ENCODE measurements around the gene SYMPK.
A peak's percentile ranks its signal among the peaks of the same experiment; 100 is the strongest.
"Not testable (repeated sequence)": the region's sequence is repeated elsewhere in the genome, so short reads cannot be mapped to it uniquely, and the experiment has no call there.

SYMPK gene

DNA sequence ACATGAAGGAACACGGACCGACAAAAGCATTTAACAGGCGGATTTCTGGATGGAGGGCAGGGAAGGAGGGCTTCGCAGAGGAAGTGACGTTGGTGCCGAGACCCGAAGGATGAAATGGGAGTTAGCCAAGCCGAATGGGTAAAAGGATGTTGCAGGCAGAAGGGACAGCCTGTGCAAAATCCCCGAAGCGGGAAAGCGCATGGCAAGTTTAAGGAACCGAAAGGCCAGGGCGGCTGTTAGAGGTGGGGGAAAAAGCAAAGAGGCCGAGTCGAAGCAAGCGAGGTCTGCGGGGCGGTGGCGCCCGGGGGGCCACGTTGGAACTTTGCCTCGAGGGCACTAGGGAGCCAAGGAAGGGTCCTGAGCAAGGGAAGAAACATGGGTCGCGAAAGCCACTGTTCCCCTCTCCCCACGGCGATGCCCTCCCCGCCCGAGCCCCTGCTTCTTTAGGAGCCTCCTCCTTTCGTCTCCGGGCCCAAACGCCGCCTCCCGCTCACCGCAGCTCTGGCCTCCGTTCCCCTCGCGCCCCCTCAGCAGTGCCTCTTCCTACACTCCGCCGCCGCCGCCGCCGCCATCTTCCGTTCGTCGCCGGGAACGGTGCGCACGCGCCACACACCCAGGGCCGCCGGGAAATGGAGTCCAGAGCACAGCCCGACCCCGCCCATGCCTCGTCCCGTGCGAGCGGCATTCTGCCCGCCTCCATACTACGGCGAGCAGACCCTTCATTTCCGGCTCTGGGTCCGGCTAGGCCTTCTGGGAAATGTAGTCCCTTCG is at the start of gene SYMPK:
Gene SYMPK (minus strand): TSS at position 584 of the 771 bp plus-strand sequence. CDS start 8,652 bp downstream, outside the sequence.
- peak; percentile 96 to 97 for DNase-seq (ENCODE audit: low read depth in 2 of 2)

DNA sequence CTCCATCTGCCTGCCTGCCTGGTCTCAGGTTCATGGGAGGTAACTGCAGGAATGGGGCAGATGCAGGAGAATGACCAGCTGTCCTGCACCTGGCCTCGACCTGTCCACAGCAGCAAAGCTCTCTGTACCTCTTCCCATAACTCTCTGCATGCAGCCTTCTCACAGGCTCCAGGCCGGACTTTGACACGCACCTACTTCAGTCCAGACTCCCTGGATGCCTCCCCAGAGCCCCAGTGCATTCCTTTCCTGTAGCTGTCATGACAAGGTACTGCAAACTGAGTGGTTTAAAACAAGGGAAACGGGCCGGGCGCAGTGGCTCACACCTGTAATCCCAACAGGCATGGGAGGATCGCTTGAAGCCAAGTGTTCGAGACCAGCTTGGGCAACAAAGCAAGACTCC is 48.3 kb upstream of the SYMPK start:
- DNase-seq (ENCODE audit: low read depth in 2 of 2) = no peak

DNA sequence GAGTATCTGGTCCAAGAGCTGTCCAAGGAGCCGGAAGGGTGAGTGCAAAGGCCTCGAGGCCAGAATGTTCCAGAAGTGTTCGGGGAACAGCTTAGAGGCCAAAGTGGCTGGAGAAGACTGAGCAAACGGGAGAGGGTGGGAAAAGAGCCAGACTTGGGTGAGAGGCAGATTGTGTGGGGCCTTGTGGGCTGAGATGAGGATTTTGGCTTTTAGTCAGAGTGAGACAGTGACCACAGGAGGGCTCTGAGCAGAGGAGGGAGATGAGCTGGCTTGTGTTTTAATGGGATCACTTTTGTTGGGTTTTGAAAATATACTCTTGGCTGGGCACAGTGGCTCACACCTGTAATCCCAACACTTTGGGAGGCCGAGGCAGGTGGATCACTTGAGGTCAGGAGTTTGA is 46.0 kb upstream of the SYMPK start:
- no peak for DNase-seq (ENCODE audit: low read depth in 2 of 2)

DNA sequence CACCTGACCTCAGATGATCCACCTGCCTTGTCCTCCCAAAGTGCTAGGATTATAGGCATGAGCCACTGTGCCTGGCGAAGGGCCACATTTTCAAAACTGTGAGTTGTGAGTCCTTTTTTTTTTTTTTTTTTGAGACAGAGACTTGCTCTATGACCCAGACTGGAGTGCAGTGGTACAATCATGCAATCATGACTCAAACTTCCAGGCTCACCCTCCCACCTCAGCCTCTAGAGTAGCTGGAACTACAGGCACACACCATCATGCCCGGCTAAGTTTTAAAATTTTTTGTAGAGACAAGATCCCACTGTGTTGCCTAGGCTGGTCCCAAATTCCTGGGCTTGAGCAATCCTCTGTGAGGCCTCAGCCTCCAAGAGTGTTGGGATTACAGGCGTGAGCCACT is 43.3 kb upstream of the SYMPK start:
- no peak for DNase-seq (ENCODE audit: low read depth in 2 of 2)

DNA sequence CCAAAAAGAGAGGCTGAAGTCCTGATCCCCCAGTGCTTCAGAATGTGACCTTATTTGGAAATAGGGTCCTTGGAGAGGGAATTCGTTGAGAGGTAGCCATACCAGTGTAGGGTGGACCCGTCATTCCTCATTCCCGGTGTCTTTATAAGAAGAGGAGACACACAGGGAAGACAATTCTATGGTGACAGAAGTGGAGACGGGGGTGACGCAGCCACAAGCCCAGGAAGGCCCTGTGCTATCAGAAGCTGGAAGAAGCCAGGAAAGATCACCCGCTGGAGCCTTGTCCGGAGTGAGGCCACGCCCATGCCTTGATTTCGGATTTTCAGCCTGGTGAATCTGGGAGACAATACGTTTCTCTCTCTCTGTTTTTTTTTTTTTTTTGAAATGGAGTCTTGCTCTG is 42.1 kb upstream of the SYMPK start:
- no peak for DNase-seq (ENCODE audit: low read depth in 2 of 2)

DNA sequence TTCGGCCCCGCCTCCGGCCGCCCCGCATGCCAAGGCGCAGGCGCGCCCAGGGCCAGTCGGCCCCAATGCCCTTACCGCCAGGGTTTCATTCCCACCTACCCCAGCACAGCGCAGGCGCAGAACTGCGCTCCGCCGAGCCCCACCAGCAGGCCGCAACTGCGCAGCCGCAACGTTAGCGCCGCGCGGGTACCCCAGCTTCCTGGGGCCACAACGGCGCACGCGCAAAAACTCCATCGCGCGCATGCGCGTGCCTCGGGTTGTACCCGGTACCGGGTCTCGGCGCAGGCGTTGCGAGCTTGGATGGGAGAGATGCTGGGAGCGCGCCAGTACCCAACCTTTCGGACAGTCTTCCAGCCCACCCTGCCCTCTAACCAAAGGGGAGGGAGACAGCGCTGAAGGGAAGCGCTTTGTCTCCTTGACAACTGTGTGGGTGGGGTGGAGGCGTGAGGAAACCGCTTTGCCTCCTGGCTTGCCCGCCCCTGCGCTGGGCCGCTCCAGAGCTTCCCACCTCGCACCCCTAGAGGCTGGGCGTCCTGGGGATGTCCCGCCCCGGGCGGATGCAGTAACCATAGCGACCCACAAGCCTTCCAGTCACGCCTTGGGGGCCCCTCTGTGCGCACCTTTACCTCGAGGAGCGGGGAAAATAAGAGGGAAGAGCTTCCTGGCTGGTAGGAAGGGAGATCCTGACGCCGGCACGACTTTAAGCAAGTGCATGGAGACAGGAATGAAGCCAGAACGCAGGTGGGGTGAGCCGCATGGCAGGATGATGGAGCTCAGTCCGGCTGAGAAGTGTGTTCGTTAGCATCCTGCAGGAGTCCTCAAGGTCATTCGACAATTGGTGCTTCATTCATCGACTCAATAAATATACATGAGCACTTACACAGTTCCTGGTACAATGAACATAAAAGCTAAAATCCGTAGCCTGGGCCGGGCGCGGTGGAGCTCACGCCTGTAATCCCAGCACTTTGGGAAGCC is 40.0 kb upstream of the SYMPK start:
- peak; percentile 100 for DNase-seq (ENCODE audit: low read depth in 2 of 2)

DNA sequence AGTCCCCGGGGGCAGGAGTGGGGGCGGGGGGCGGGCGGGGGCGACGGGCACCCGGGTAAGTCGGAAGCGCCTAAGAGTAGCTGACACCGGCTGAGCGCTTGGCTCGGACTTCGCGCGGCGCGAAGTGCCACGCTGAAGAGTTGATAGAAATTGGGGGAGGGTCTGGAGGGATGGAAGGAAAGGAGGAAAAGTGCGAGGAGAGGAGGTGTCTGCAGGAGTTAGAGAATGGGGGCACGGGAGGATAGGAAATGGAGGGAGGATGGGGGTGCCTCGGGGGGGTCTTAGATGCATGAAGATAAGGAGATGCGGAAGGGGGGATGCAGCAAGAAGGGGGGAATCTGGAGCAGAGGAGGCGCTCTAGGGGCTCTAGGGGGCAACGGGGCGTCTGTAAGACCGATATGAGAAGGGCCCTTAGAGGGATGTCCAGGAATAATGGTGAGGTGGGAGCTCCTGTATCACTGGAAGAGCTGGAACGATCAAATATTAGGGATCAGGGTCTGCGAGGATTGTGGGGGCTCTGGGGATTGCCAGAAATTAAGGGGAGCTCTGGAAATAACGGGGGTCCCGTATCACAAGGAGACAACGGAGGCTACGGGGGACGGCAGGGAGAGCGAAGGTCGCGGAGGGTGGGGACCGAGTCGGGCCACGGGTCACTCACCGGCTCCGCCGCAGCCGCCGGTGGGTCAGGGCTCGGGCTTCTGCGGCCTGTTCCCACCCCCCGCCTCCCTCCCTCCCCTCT is 39.1 kb upstream of the SYMPK start, which contains the start of gene MYPOP:
Gene MYPOP (minus strand): TSS at position 702 of the 739 bp plus-strand sequence. CDS start 840 bp downstream, outside the sequence.
- no peak for DNase-seq (ENCODE audit: low read depth in 2 of 2)

DNA sequence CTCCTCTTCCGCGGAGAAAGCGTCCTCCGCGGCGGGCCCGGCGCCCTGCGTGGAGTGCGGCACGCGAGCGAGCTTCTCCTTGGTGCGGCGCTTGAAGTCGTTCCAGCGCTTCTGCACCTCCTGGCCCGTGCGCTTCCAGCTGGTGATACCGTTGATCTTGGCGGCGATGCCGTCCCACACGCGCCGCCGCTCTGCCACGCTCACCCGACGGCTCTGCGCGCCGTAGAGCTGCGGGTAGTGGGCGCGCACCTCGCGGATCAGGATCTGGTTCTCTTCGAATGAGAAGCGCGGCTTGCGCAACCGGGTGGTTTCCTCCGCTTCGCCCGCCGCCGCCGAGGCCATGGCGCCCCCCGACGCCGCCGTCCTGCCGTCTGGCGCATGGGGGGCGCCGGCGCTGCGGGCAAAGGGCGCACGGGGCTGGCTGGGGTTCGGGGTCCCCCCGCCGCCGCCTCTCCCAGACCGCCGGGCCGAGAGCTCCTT is 38.5 kb upstream of the SYMPK start:
- DNase-seq (ENCODE audit: low read depth in 2 of 2) = peak in 1 of 2 donors; percentile 22

DNA sequence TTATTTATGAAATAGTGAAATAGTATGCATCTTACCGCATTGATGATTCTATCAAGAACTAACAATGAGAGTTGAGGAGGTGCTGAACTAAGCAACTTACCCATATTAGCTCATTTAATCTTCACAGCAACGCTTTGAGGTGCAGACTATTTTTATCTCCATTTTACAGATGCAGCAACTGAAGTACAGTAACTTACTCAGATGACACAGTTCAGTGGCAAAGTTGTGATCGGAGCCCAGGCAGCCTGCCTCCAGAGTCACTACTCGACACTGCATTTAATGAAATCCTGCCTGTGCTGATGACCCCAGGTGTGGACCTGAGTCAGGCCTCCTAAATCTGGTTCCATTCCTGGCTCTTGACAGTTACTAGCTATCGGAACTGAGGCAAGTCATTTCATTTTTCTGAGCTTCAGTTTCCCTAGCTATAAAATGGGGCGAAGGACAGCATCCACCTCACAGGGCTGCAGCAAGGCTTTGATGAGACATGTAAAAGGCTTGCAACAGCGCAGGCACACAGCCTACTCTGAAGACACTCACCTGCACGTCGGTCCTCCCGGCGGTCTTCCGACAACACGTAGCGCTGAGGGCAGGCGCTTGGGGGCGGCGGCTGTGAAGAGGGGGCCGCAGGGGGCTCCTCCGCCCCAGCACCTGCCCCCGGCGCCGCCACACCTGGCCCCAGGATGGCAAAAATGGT is 37.9 kb upstream of the SYMPK start:
- no peak for DNase-seq (ENCODE audit: low read depth in 2 of 2)

DNA sequence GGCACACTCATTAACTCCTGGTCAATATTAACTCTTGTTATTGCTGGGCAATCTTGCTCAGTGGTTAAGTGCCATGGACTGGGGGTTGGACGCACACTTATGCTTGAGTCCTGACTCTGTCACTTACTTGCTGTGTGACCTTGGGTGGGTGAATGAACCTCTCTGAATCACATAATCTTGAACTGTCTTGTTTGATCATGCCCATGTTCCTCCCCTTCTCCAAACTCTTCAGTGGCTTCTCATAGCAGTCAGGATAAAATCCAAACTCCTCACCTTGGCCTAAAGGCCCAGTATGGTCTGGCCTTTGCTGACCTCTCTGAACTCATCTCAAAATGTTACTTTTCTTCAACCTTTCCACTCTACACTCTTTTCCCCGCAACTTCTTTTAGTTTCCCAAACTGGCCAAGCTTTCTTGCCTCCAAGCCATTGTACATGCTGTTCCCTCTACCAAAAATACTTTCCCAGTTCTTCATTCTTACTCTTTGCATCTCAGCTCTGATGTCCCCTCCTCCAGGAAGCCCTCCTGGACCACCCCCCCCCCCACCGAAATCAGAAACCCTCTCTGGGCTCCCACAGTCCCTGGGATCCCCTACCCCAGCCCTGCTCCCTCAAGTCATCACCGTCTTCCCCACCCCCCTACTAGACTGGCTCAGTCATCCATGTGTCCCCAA is 37.1 kb upstream of the SYMPK start:
- no peak for DNase-seq (ENCODE audit: low read depth in 2 of 2)

DNA sequence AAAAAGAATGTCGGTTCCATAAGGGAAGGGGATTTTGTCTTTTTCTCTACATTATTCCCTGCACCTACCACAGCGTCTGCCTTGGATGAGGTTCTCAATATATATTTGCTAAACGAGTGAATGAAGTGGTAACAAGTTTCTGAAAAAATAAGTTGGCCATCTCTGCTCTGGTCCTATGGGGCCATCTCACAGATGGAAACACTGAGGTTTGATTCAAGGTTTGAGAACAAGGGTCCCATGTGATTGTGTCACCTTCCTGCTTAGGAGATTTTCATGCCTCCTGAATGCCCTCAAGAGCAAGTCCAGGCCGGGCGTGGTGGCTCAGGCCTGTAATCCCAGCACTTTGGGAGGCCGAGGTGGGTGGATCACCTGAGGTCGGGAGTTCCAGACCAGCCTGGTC is 36.3 kb upstream of the SYMPK start:
- no peak for DNase-seq (ENCODE audit: low read depth in 2 of 2)

DNA sequence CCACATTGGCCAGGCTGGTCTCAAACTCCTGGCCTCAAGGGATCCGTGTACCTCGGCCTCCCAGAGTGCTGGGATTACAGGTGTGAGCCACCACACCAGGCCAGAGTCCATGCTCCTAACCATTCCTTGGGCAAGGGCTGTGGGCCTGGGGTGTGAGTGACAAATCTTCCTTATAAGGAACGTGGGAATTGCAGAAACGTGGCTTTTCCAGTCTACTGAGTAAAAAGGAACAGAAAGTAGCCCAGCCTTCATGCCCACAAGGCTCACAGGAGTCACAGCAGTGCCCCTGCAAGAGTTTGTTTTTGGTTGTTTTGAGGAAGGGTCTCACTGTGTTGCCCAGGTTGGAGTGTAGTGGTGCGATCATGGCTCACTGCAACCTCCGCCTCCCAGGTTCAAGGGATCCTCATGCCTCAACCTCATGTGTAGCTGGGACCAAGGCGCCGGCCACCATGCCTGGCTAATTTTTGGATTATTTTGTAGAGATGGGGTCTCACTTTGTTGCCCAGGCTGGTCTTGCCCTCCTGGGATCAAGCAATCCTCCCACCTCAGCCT is 34.4 kb upstream of the SYMPK start:
- no peak for DNase-seq (ENCODE audit: low read depth in 2 of 2)

DNA sequence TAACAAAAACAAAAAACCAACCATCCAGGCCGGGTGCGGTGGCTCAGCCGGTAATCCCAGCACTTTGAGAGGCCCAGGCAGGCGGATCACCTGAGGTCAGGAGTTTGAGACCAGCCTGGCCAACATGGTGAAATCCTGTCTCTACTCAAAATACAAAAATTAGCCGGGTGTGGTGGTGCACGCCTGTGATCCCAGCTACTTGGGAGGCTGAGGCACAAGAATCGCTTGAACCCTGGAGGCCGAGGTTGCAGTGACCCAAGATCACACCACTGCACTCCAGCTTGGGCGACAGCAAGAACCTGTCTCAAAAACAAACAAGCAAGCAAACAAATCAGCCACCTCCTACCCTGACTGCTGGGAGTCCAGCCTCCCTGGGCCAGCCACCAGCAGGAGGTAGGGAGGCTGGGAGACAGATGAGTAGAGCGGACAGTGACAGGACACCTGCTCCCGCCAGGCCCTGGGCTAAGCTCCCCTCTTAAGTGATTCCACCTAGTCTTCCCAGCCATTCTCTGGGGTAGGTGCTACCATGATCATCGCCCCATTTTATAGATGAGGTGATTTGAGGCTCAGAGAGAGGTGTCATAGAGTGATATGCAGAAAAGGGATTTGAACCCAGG is 33.1 kb upstream of the SYMPK start:
- not testable (repeated sequence) for DNase-seq (ENCODE audit: low read depth in 2 of 2)

DNA sequence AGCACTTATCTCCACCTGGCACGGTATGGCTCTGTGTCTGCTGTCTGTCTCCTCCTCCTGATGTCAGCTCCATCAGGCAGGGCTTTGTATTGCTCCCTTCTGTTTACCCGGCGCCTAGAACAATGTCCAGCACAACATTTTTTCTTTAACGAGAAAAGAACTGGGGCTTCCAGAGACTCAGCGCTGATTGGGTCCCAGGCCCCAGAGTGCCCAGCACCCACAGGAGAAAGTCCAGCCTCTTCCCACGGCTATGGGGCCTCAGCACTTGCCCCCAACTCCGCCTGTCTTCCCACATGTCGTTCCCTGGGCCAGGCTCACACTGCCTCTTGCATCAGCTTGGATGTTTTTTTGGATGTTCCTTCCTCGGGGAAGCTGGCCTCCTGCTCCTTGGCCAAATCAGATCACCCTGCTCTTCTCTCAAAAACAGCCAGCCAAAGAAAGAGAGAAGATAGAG is 32.6 kb upstream of the SYMPK start:
- DNase-seq (ENCODE audit: low read depth in 2 of 2) = no peak

DNA sequence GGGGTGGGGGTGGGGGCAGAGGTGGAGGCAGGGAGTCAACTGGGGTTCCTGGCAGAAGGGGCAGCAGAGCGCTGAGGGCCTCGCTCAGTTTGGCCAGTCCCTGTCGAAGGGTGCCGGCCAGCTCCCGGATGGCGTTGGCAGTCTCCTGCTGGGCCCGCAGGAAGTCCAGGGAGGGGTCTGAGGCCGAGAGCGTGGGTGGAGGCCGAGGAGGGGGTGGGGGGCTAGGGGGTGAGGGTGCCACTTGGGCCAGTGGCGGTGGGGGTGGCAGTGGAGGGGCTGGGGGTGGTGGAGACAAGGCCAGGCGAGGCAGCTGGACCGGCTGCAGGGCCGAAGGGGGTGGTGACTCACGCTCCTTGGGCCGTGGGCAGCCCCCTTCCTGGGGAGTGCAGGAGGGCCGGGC is 27.9 kb upstream of the SYMPK start:
- no peak for DNase-seq (ENCODE audit: low read depth in 2 of 2)

DNA sequence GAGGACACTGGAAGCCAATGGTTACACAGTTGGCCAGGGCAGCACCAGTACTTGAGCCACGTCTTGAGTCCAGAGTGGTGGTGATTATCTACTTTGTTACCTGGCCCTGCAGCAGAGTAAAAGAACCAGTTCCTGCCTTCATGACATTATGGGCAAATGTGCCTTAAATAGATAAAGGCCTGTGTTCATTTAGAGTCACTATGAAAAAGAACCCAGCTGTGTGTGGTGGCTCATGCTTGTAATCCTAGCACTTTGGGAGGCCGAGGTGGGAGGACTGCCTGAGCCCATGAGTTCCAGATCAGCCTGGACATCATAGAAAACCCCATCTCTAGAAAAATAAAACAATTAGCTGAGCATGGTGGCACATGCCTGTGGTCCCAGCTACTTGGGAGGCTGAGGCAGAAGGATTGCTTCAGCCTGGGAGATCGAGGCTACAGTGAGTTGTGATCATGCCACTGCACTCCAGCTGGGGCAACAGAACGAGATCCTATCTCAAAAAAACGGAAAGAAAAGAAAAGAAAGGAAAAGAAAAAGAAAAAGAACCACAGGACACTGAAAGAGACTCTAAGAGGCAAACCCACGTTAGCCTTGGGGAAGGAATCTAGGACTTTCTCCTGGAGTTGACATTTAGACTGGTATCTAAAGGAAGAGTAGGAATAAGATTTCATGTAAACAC is 26.4 kb upstream of the SYMPK start:
- no peak for DNase-seq (ENCODE audit: low read depth in 2 of 2)

DNA sequence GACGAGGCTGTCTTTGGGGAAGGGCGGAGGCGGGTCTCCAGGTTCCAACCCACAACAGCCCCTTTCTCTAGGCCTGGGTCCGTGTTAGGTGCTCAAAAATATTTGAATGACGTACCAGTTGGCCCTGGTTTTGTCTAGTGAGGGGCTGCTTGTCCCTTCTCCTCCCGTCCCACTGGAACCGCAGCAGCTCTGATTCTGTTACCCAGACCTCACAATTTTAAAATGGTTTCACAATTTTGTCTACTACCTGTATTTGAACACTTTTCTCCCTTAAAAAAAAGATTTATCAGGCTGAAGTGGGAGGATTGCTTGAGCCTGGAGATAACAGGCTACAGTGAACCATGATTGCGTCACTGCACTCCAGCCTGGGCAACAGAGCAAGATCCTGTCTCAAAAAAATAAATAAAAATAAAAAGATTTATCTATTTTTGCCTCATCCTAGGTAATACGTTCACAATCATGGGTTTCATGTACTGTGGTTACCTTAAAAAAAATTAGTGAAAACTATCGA is 24.3 kb upstream of the SYMPK start:
- no peak for DNase-seq (ENCODE audit: low read depth in 2 of 2)

DNA sequence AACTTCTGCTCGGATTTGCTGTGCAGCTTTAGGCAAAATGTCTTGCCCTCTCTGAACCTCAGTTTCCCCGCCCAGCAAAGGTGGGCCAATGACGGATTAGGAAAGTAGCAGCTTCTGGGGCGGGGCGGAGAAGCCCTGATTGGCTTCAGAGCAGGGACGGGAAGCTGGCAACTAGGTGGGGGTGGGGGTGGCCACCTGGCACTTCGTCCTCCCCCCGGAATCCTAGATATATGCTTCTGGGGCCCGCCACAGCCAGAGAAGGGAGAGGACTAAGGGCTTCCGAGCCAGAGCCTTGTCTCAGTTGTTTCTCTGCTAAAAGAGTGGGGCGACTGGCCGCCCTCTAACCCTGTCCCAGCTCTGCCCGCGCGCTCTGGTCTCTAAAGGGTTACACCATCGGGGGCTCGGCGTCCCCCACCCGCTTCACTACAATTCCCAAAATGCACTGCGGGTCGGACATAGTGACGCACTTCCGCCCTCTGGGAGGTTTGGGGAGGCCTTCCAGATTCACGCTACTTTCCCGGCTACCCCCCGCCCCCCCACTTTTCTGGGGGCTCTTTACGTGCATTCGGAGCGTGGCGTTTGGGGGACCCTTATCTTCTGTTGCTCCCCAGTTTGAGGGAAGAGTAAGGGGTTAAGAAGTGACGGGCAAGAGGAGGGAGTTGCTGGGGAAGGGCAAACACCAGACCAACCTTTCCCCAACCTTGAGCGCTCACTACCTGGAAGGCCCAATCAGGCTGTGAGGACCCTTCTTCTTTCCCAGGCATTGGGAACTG is 23.7 kb upstream of the SYMPK start:
- peak; percentile 75 to 82 for DNase-seq (ENCODE audit: low read depth in 2 of 2)
